A204.1 (cell line): ENCODE measurements around the gene SMCR8.
"Not testable (repeated sequence)": the region's sequence is repeated elsewhere in the genome, so short reads cannot be mapped to it uniquely, and the experiment has no call there.

Source experiments
- FAIRE-seq: peaks from 2 replicates; lab custom pipeline; 2012; peaks lifted over from hg19 to GRCh38; lab: Jason Lieb, UNC

SMCR8 gene

GRCh38 chr17:18314731-18315561 lies at the start of gene SMCR8, which contains the start of gene TOP3A:
TSS of gene SMCR8 (plus strand) at chr17:18315293. CDS start at chr17:18315790, 497 bp downstream.
TSS of gene TOP3A (minus strand) at chr17:18314994. CDS start at chr17:18314778, 216 bp downstream.
- peak; percentile 98 for FAIRE-seq

- no peak for FAIRE-seq
Observed at GRCh38 chr17:18267366-18267765, 47.7 kb upstream of the SMCR8 start.

- FAIRE-seq = no peak
Observed at GRCh38 chr17:18267927-18268711, 47.0 kb upstream of the SMCR8 start.

GRCh38 chr17:18270046-18270931 lies 44.8 kb upstream of the SMCR8 start:
- no peak for FAIRE-seq

- no peak for FAIRE-seq
Observed at GRCh38 chr17:18277076-18277475, 38.0 kb upstream of the SMCR8 start.

- FAIRE-seq = no peak
Observed at GRCh38 chr17:18278867-18279266, 36.2 kb upstream of the SMCR8 start.

GRCh38 chr17:18280249-18280648 lies 34.8 kb upstream of the SMCR8 start:
- FAIRE-seq = no peak

GRCh38 chr17:18280766-18281371 lies 34.2 kb upstream of the SMCR8 start:
- no peak for FAIRE-seq

- FAIRE-seq = no peak
Observed at GRCh38 chr17:18281788-18282187, 33.3 kb upstream of the SMCR8 start.

GRCh38 chr17:18285296-18285695 lies 29.8 kb upstream of the SMCR8 start:
- FAIRE-seq = no peak

- FAIRE-seq = no peak
Observed at GRCh38 chr17:18291718-18292540, 23.2 kb upstream of the SMCR8 start.

- not testable (repeated sequence) for FAIRE-seq
Observed at GRCh38 chr17:18298061-18298460, 17.0 kb upstream of the SMCR8 start.

GRCh38 chr17:18300725-18301480 lies 14.2 kb upstream of the SMCR8 start:
- FAIRE-seq = no peak

GRCh38 chr17:18303206-18303605 lies 11.9 kb upstream of the SMCR8 start:
- not testable (repeated sequence) for FAIRE-seq

GRCh38 chr17:18309202-18309601 lies 5.9 kb upstream of the SMCR8 start:
- no peak for FAIRE-seq

- FAIRE-seq = no peak
Observed at GRCh38 chr17:18314059-18314730, 898 bp upstream of the SMCR8 start.

GRCh38 chr17:18315562-18315922 lies 449 bp downstream of the SMCR8 start:
- no peak for FAIRE-seq

GRCh38 chr17:18315961-18316360 lies 868 bp downstream of the SMCR8 start:
- no peak for FAIRE-seq

- FAIRE-seq = no peak
Observed at GRCh38 chr17:18318117-18318516, 3.0 kb downstream of the SMCR8 start.
